Stimulated activated CD8-positive, alpha-beta memory T cell treated with anti-CD3 and anti-CD28 coated beads, Interleukin-4, amount 100 ng/mL, for 4 hours (primary cell): Measurements from ENCODE around the gene CUL9.
"Not testable (repeated sequence)": the region's sequence is repeated elsewhere in the genome, so short reads cannot be mapped to it uniquely, and the experiment has no call there.

Experiments used
- DNase-seq, 2 donors: peaks; one replicate each; pipeline ENCODE4 v3.0.0-alpha.2; 2020; ENCODE audit warnings: low read depth in 2 of 2, low spot score in 1 of 2

CUL9 gene

DNA sequence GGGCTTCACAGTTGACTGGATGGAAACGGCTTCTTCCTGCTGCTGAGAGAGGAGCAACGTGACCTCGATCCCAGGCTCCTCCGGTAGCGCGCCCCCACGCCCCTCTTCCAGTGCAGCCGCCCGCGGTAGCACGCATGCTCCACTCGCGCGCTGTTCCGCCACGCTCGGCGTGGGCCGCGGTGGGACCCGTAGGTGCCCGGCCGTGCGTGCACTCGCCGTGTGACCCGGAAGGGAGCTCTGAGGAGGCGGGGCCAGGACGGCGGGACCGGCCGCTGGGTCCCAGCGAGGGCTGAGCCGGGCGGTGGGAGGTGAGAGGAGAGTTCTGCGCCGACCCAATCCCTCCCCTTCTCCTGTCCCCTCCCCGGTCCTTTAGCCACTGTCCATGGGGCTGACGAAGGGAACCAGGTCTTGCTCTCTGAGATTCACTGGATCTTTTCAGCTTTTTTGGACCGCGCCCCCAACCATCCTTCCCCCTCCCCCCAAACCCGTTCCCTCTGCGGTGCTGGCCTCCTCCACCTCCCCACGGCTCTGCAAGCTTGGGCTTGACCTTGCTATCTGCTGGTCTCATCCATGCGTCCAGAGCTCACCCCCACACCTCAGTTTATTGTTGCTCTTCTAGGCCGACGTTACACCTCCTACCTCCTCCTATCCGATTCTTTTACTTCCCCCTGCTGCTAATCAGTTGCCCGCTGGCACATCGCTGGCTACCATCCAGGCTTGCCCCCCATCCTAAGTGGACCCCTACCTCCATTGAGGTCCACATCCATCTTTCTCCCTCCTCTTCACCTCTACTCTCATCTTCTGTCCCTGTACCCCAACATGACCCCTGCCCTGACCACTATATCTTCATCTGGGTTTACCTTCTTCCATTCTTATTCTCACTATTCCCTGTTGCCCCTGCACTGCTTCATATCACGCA, at the start of gene CUL9:
TSS of gene CUL9 (plus strand) at position 255 of the 919 bp plus-strand sequence. CDS start 2,115 bp downstream, outside the sequence.
- DNase-seq, result peak; percentile 44 to 59

DNA sequence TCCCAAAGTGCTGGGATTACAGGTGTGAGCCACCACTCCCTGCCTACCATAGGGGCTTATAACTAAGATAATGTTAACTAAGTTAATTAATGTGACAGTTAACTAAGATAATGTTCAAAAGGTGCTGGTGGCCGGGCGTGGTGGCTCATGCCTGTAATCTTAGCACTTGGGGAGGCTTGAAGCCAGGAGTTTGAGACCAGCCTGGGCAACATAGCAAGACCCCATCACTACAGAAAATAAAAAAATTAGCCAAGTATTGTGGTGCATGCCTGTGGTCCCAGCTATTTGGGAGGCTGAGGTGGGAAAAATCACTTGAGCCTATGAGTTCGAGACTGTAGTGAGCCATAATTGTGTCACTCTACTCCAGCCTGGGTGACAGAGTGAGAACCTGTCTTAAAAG, 43.7 kb upstream of the CUL9 start:
- DNase-seq, result no peak

DNA sequence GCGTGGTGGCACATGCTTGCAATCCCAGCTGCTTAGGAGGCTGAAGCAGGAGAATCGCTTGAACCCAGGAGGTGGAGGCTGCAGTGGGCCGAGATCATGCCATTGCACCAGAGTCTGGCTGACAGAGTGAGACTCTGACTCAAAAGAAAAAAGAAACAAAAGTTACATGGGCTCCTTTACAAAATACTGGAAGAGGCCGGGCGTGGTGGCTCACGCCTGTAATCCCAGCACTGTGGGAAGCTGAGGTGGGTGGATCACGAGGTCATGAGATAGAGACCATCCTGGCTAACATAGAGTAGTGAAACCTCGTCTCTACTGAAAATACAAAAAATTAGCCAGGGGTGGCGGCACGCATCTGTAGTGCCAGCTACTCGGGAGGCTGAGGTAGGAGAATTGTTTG, 42.0 kb upstream of the CUL9 start:
- not testable (repeated sequence) for DNase-seq

DNA sequence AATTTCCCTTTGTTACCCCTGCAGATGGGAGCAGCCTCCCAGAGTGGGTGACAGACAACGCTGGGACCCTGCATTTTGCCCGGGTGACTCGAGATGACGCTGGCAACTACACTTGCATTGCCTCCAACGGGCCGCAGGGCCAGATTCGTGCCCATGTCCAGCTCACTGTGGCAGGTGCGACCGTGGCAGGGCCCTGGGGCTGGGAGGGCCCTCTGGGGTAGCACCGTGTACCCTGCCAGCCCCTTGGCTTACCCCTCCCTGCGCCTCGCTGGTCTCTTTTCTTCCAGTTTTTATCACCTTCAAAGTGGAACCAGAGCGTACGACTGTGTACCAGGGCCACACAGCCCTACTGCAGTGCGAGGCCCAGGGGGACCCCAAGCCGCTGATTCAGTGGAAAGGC, 40.4 kb upstream of the CUL9 start:
- no peak for DNase-seq

DNA sequence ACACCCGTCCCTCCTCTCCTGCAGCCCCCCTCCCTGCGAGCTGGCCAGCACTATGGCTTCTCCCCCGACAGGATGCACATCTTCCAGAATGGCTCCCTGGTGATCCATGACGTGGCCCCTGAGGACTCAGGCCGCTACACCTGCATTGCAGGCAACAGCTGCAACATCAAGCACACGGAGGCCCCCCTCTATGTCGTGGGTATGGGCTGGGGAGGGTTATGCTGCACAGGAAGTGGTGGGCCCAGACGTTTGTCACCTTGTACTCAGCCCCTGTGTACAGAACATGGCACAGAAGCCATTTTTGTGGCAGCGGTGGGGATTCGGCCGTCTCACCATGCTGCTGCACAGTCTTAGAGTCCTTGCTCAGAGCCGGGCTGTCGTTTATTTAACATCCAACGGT, 39.9 kb upstream of the CUL9 start:
- no peak for DNase-seq

DNA sequence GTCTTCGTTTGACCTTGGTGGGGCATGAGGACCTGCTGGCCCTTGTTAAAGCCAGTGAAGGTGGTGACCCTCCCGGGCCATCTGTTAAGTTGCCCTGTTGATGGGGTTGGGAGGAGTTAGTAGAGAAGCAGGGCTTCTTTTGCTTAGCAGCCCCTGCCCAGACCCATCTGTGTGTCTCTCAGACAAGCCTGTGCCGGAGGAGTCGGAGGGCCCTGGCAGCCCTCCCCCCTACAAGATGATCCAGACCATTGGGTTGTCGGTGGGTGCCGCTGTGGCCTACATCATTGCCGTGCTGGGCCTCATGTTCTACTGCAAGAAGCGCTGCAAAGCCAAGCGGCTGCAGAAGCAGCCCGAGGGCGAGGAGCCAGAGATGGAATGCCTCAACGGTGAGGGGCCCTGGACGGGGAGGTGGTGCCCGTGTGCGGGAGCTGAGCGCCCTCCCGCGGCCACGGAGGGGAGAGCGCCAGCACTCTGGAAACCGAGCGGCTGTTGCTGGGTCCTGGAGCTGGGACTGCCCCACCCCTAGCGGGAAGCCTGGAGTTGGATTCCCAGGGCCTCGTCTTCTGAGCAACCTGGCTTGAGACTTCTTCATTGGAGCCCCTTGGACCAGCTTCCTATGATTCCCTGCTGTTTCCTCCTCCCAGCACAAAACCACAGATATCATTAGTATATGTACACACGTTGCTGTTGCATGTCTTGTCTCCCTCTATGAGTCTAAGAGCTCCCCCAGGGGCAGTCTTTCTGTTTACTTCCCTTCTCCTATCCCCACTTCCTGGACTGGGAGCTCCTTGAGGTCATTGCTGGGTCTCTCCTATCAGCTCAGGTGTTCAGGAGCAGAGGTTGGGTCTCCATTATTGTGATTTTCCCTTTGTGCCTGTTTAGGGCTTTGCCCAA, 38.5 kb upstream of the CUL9 start:
- peak; percentile 43 for DNase-seq

DNA sequence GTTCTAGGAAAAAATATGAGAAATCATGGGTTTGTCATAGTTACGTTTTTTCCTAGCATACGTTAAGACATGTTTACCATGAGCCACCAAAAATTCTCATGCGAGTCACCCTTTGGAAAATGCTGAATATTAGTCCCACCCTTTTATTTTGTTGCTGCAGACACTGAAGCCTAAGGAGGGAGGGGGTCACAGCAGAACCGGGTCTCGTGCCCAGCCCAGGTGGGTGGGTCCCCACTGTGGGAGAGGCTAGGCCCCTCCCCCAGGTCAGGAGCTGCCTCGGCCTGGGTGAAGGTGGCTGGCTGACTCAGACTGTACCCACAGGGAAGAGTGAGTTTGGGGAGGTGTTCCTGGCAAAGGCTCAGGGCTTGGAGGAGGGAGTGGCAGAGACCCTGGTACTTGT, 37.1 kb upstream of the CUL9 start:
- DNase-seq, result no peak

DNA sequence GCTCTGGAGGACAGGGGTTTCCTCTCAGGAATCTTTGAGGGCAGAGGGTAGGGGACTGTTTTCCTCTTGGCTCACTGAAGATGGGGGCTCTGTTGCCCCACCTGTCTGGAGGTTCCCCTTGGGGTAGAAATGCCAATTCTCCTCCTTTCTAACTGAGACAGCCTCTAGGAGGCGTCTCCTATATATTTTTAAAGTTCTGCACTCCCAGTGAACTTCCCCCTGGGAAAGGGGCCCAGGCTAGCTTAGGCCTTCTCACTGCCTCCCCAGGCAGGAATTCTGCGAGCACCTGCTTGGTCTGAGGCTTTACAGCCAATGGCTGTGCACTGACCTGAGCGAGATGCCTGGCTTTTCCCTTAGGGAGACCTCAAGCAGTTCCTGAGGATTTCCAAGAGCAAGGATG, 35.7 kb upstream of the CUL9 start:
- no peak for DNase-seq

DNA sequence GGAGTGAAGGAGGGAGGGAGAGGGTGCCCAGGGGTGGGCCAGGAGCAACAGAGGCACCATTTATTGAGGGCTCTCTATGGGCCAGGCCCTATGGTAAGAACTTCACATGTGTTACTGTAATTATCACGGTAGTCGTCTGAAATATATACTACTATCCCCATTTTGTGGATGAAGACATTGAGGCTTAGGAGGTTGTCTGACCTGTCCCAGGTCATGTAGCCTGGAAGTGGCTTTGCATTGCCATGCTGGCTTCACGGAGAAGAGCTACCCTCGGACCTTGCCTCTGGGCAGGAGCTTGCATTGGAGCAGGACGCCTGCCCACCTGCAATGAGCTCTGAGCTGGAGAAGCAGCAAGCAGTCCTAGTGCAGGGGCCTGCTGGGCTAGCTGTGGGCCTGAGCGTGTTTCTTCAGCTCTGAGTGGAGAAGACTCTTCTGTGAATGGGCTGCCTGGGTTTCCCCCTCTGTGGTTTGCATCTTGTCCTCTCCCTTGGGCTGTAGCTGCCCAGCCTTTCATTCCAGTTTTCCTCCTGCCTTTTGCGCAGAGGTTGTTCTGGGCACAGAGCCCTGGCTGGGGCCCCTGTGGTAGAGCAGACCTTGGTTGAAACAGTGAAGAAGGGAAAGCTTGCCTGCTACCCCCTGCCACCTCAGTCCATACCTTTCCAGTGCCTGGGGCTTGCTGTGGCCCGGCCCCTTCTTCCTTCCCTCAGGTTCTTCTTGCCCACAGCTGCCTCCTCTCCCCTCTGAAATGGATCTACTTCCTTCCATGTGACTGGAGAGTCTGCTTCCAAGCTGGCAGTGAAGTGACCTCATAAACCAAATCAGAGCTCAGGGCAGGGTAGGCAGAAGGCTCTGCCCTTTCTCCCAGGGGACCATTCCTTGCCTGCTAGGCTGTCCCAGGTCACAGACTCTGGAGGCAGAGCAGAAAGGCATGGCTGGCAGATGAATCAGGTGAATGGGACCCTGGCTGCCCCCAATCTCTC, 35.0 kb upstream of the CUL9 start:
- no peak for DNase-seq

DNA sequence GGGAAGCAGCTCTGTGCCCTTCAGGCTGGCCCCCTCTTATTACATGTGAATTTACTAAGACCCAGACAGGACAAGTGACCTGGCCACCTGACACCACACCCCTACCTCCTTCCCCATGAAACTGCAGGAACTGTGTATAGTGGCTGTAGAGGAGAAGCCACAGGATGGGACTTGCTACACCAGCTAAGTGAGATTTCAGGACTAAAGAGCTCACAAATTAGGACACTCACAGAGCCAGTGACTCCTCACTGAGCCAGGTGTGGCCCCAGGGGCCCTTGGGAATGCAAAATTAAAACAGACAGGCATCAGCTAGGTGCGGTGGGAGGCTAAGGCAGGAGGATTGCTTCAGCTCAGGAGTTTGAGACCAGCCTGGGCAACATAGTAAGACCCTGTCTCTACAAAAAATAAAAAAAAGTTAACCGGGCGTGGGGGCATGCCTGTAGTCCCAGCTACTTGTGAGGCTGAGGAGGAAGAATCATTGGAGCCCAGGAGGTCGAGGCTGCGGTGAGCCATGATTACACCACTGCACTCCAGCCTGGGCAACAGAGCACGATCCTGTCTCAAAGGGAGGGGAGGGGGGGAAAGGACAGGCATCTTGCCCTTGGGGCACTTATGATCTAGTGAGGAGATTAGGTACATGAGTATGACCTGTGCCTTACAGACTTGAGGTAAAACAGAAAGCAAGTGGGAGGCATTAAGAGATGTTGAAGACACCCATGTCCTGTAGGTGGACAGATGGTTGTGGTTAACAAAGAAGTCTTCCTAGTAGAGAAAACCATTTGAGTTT, 34.1 kb upstream of the CUL9 start:
- no peak for DNase-seq

DNA sequence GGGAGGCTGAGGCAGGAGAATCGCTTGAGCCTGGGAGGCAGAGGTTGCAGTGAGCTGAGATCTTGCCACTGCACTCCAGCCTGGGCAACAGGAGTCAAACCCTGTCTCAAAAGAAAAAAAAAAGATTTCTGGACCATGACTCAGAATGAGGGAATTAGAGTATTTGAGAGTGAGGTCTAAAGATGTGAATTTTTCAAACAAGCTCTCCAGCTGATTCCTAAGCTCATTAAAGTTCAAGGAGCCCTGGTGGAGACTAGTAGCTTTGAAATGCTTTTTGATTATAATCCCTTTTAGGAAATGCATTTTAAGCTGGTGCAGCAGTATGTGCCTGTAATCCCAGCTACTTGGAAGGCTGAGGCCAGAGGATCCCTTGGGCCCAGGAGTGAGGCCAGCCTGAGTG, 32.7 kb upstream of the CUL9 start:
- no peak for DNase-seq

DNA sequence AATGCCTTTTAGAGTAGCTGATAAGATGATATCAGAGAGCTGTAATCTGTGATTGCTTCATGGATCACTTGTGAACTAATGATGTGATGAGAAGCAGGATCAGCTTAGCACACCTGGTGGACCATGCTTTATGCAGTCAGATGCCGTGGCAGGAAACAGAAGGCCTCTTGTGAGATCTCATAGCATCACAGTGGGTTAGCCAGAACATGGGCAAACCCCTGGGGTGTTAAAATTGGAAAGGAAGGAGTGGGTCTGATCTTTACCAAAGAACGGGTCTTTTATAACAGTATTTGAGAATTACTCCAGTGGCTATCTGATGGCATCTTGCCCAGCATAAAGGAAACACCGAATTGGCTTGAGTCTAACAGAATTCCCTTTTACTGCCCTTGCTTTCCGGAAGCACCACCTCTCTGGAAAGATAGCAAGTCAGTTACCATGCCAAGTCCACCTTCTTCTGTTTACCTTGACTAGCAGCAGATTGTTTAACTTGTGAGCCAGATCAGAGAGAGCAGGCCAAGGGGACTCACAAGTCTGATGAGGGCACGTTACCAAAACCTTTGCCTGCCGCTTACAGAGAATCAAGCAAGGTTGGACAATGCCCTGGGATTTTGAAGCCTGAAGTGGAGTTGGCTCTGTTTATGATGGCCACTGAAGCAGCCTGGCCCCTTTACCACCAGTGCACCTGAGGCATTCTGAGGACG, 31.8 kb upstream of the CUL9 start:
- no peak for DNase-seq

DNA sequence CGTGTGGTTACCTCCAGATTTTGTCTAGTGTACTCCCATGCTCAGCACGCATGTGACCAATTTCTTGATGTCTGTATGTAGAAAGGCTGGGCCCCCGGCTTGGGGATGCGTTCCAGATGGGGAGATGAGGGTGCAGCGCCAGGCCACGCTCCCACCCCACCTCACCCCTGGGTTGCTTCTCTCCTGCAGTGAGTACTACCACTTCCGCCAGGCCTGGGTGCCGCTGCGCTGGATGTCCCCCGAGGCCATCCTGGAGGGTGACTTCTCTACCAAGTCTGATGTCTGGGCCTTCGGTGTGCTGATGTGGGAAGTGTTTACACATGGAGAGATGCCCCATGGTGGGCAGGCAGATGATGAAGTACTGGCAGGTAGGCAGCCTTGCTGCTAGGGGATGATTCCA, 22.4 kb upstream of the CUL9 start:
- DNase-seq, result no peak

DNA sequence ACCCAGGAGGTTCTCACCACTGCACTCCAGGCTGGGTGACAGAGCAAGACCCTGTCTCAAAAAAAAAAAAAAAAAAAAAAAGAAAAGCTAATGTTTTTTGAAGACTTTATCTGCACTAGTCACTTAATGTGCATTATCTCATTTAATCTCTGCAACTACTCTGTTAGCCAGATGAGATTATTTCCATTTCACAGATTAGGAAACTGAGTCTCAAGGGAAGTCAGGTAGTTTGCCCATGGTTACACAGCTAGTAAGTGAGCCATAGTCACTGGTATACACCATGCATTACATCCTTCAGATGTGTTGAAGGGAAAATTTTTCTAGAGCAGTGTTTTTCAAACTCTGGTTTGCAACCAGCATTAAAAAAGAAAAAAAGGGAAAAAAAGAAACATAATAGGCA, 18.1 kb upstream of the CUL9 start:
- DNase-seq, result no peak

DNA sequence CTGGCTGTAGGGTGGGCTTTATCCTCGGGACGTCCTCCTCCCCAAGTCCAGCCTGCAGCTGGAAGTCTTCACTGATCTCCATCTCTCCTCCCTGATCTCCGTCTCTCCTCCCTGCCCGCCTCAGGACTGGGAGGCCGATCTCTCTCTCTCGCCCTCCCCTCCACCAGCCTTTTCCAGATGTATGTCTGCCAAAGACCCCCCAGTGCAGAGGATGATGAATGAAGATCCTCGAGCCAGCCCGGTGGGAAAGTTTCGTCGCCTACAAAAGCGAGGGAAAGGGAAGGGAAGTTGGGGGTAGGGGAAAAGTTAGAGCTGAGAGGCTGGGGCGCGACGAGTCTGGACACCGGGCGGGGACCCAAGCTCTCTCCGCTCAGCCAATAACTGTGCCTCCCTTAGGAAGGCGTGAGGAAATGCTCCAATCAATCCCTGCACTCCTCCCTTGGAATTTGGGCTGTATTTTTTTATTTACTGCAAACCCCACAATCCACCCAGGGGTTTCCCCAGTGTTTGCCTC, 11.5 kb upstream of the CUL9 start:
- DNase-seq, result no peak

DNA sequence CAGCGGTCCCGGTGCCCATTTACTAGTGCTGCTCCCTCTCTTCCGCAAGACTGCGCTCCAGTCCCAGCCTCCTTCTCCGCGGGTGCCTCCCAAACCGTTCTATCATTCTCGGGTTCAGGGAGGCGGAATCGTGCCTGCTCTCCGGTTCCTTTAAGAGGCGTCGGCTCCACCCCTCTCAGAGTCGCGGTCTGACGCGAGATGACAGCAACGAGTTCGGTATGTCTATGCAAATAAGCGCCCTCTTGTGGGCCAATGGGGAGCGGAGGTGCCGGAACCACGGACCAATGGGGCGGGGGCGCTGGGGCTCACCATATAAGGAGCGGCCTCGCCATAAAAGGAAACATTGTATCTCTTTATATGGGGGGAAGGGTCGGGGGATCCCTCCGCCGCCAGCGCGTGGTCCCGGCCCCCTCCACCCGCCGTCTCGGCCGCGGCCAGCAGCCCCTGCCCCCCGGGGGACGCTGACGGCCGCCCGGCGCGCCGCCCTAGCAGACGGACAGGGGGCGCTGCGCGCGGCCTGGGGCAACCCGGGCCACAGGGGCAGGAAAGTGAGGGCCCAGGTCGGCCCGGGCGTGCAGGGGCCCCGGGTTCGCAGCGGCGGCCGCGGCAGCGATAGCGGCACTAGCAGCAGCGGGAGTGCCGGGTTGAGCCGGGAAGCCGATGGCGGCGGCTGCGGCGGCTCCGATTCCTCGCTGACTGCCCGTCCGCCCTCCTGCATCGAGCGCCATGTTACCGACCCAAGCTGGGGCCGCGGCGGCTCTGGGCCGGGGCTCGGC, 10.9 kb upstream of the CUL9 start, which contains the start of gene SRF:
TSS of gene SRF (plus strand) at position 339 of the 776 bp plus-strand sequence. CDS start at position 727, 388 bp downstream.
- peak; percentile 99 for DNase-seq

DNA sequence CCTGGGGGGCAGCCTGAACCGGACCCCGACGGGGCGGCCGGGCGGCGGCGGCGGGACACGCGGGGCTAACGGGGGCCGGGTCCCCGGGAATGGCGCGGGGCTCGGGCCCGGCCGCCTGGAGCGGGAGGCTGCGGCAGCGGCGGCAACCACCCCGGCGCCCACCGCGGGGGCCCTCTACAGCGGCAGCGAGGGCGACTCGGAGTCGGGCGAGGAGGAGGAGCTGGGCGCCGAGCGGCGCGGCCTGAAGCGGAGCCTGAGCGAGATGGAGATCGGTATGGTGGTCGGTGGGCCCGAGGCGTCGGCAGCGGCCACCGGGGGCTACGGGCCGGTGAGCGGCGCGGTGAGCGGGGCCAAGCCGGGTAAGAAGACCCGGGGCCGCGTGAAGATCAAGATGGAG, 10.3 kb upstream of the CUL9 start:
- no peak for DNase-seq
